SK-N-DZ (cell line): Measurements from ENCODE around the gene RPUSD2. TPM values are rescaled to one million over a fixed set of nuclear protein-coding genes. Genes with fewer than 3 reads are reported as not detected.

Experiments
- DNase-seq: peaks from one replicate; pipeline ENCODE4 v3.0.0-alpha.2; 2015; ENCODE audit warnings: low spot score
- polyA plus RNA-seq, 2 experiments: library from polyadenylated mRNA; depleted of rRNA; stranded (reverse); fragments of >200 nt; gene quantifications; 2 replicates each; pipeline ENCODE4 v1.2.3, GENCODE V29; 2014

RPUSD2 gene
- polyA plus RNA-seq (2014; cell fraction: cytosol; rRNA removed): 18.4 and 20.7 TPM in 2 replicates
- 9.3 and 16.6 TPM in 2 replicates for polyA plus RNA-seq (2014; cell fraction: nucleus; rRNA removed)

DNA sequence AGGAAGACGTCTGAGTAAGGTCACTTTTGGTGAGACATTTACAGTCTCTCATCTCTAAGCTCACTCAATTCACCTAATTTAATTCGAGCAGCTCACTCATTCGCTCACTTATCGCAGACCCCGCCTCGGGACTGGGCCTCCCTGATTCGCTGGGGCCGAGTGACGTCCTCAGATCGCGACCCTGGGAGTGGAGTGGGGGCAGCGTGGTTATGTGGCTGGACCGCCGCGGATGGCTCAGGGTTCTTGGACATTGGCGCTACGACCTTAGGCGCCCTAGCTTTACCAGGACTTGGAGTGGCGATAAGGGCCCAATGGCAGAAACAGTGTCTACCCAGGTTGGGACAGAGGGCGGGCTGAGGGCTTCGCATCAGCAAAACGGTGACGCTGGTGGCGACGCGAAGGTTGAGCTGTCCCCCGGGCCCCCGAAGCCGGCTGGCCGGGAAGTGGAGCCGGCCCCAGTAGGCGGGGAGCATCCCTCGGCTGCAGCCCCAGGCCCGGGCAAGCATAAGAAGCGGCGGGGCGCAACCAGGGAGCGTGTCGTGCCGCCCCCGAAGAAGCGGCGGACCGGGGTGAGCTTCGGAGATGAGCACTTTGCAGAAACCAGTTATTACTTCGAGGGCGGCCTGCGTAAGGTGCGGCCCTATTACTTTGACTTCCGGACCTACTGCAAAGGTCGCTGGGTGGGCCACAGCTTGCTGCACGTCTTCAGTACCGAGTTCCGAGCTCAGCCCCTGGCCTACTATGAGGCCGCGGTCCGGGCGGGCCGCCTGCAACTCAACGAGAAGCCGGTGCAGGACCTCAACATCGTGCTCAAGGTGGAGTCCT is at the start of gene RPUSD2:
Gene RPUSD2 (plus strand): TSS at position 171 of the 825 bp plus-strand sequence. CDS start 39 bp downstream, at position 210.
- DNase-seq: peak; percentile 92

- no peak for DNase-seq
Measured at GRCh38 chr15:40523611-40524010, 45.5 kb upstream of the RPUSD2 start.

DNA sequence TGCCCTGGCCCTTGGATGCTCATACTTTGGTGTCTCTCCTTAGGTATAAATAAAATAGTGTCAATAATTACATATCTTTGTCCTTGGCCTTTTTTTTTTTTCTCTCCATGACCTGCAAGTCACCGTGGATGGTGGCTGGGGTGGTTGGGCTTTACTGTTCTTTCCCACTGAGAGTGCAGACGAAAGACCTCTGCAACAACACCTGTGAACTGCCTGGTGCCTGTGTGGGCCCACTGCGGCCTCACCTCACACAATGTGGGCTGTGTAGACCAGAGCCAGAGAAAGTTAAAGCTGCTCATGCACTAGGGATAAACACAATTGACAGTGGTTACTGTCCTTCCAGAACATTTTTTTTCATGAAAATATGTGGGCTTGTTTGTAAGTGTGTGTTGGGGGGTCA is 43.2 kb upstream of the RPUSD2 start:
- no peak for DNase-seq

- no peak for DNase-seq
Measured at GRCh38 chr15:40528801-40529200, 40.3 kb upstream of the RPUSD2 start.

GRCh38 chr15:40533763-40534364 is 35.2 kb upstream of the RPUSD2 start:
- no peak for DNase-seq

- DNase-seq: no peak
Measured at GRCh38 chr15:40534371-40534770, 34.7 kb upstream of the RPUSD2 start.

DNA sequence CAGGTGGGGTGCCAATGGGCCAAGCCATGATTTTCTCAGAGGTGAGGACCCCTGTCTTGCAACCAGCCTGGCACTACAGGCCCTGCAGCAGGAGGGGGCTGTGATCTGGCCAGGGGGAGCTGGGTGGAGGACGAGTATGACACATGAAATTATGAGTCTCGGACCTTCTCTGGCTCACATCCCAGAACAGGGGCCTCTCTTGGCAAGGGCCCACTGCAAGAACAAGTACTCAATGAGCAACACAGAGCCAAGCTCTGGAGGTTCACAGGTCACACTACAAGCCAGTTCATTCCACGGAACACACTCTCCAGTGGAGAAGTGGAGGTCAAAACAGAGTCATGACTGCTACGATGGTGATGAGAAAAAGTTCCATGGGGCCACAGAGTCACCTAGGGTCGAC is 32.6 kb upstream of the RPUSD2 start:
- DNase-seq: no peak

GRCh38 chr15:40538976-40539375 is 30.1 kb upstream of the RPUSD2 start:
- peak; percentile 71 for DNase-seq

DNA sequence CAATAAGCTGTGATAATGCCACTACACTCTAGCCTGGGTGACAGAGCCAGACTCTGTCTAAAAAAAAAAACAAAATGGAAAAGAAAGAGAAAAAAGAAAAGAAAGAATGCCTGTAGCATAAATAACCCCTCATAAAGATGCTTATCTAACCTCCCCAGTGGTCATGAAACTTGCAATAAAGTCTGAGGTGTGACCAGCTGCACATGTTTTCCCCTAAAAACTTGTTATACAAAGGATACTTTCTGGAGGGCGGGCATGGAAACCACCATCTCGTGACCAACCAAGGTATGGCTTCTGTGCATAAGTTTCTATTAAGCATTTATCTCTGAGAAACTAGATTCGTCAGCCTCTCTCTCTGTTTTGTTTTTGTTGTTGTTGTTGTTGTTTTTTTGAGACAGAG is 26.0 kb upstream of the RPUSD2 start:
- DNase-seq: no peak

GRCh38 chr15:40543631-40544294 is 25.3 kb upstream of the RPUSD2 start:
- no peak for DNase-seq

GRCh38 chr15:40545457-40545856 is 23.6 kb upstream of the RPUSD2 start:
- DNase-seq: no peak

DNA sequence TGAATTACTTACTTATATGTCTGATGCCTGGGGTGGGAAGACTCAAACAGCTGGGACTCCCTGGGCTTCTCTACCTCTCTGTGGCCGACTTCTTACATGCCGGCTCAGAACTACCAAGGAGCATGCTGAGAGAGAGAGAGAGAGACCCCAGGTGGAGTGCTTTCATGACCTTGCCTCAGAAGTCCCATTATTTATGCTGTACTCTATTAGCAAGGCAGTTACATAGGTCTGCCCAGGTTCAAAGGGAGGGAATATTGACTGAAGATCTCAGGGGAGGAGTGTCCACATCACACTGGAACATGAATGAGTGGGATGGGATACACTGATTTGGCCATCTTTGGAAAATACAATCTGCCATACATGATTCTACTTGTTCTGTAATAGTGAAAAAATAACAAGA is 20.5 kb upstream of the RPUSD2 start:
- no peak for DNase-seq

- no peak for DNase-seq
Measured at GRCh38 chr15:40549894-40550293, 19.2 kb upstream of the RPUSD2 start.

GRCh38 chr15:40550341-40551037 is 18.6 kb upstream of the RPUSD2 start:
- DNase-seq: no peak

- no peak for DNase-seq
Measured at GRCh38 chr15:40554161-40554525, 15.0 kb upstream of the RPUSD2 start.

DNA sequence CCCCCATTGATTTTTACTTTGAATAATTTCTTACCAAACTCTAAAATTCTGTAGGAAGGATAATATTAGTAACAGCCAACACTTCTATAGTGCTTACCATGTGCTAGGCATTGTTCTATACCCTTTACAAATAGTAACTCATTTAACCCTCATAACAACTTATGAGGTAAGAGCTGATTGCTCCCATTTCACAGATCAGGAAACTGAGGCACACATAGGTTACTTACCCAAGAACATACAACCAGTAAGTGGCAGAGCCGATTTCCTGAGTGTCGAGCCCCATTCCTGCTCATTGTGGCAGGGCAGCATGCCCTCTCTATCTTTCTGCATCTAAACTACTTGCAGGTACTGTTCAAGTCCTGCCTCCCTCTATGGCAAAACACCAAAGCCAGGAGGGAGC is 13.2 kb upstream of the RPUSD2 start:
- DNase-seq: no peak

DNA sequence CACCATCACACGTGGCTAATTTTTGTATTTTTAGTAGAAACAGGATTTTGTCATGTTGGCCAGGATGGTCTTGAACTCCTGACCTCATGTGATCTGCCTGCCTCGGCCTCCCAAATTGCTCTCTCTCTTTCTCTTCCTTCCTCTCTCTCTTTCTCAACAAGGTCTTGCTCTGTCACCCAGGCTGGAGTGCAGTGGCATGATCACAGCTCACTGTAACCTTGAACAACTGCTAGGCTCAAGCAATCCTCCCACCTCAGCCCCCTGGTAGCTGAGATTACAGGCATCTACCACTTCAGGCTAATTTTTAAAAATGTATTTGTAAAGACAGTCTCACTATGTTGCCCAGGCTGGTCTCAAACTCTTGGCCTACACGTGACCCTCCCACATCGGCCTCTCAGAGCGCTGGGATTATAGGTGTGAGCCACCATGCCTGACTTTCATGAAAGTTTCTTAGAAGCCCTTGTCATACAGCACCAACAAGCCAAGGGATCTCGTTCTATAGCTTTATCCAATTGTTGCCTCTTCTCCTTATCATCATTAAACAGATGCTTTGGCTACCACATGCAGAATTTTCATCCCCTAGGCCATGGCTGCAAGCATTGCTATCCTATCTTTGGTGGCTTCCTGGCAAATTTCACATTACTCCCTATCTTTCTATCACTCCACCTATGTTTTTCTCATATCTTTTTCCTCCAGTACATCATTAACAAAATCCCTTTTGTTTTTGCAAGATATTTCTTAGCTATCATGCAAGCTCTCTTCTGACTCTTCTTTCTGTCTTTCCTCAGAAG is 10.0 kb upstream of the RPUSD2 start:
- DNase-seq: no peak

DNA sequence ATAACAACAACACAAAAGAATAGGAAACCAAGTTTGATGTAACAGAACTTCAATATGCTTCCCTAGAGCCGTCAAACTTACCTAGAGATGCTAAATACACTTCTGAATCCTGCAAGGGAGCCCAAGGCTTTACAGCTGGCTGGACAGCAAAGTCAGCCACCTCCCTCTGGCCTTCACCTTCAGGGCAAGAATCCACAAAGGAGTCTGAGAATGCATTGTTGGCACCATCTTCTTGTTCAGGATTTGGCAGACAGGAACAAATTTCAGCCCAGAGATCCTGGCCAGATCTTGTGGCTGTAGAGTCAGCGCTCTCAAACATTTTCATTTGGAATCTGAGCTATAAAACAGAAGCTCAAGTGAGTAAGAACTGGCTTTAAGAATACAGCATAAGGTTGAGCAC is 6.4 kb upstream of the RPUSD2 start:
- no peak for DNase-seq

DNA sequence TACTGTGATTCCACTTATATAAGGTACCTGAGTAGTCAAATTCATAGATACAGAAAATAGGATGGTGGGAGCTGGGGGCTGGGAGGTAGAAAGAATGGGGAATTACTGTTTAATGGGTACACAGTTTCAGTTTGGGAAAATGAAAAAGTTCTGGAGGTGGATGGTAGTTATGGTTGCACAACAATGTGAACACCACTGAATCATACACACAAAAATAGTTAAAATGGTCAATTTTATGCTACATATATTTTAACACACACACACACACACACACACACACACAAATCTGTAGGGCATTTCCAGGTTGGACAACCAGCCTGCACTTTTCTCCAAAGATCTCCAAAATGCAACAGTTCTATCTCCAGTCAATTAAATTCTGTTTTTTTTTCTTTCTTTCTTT is 5.7 kb upstream of the RPUSD2 start:
- DNase-seq: no peak

DNA sequence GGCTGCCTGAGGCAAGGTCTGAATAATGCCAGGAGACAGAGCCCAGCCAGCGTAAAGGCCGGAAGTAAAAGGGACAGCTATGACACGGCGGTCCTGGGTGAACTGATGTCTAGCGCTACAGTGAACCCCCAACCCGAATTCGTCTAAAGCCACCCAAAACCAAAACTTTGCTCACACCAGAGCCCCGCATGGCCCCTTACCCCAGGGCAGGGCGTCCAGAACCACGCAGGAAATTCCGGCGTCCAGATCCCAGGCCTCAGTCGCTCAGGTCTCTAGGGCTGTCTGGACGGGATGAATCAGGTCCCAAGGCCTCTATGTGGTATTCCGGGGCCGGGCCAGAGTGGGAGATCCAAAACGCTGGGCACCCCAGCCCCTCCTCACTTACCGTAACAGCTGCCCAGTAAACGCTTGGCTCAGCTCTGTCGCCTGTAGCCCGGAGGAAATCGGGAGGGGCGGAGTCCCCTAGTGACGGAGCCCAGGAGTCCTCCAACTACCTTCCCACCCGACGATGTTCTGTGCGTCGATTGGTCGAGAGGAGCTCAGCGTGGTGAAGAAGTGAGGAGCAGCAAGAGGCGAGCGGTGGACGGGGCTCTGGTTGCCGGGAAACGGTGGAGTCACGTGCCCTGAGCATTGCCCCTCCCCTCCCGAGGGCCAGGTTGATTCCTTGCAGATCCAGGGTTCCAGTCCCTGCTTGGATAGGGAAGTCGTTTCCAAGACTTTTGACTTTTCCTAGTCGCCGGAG is 4.3 kb upstream of the RPUSD2 start, which contains the start of gene CCDC32:
Gene CCDC32 (minus strand): TSS at position 452 of the 742 bp plus-strand sequence. CDS start 2,027 bp downstream, outside the sequence.
- peak; percentile 99 for DNase-seq
